Panc1 (cell line): ENCODE measurements around the gene MRC2. TPM values are rescaled to one million over a fixed set of nuclear protein-coding genes. Genes with fewer than 3 reads are reported as not detected.
A peak's percentile ranks its signal among the peaks of the same experiment; 100 is the strongest.

Source experiments
- ATAC-seq: fragments of 200-7000 bp; cut with Tn5 transposase; 2 replicates; pipeline ENCODE4 v1.9.1; 2020; ENCODE audit warnings: mild to moderate bottlenecking, moderate library complexity
- BruUV-seq: library from RNA; stranded (reverse); fragments of 400-500 nt; replicated peaks from 2 replicates; lab custom pipeline; 2021; lab: Mats Ljungman, UMichigan
- CTCF ChIA-PET: fragments of 300-600 bp; sonication (Branson Sonifier 250); formaldehyde crosslinking; loops from one replicate; lab custom pipeline; 2022; ENCODE audit warnings: antibody characterized with exemption; lab: Charles Lee
- POLR2A ChIA-PET: fragments of 300-600 bp; sonication (Branson Sonifier 250); formaldehyde crosslinking; loops from one replicate; lab custom pipeline; 2022; ENCODE audit warnings: antibody characterized with exemption; lab: Charles Lee
- DNase-seq: peaks from one replicate; pipeline ENCODE4 v3.0.0-alpha.2; 2010; ENCODE audit warnings: low read depth, low spot score
- H3K27ac ChIP-seq: 2 replicates; pipeline ENCODE4 v1.5.1; 2011; ENCODE audit warnings: mild to moderate bottlenecking, low read length, inconsistent platforms
- H3K27me3 ChIP-seq: fragments of 200-500 bp; sonication (Bioruptor generic); 2 replicates; pipeline ENCODE4 v1.6.0; 2014; ENCODE audit warnings: low read length, inconsistent platforms; ENCODE audit not compliant: control insufficient read depth, insufficient read depth
- H3K36me3 ChIP-seq: fragments of 200-500 bp; sonication (Bioruptor generic); 2 replicates; pipeline ENCODE4 v1.5.1; 2014; ENCODE audit warnings: inconsistent platforms, mild to moderate bottlenecking, low read length, moderate library complexity; ENCODE audit not compliant: control insufficient read depth, insufficient read depth
- H3K4me1 ChIP-seq: 2 replicates; pipeline ENCODE4 v1.5.1; 2011; ENCODE audit warnings: inconsistent platforms, mild to moderate bottlenecking, low read length, moderate library complexity; ENCODE audit not compliant: control insufficient read depth, insufficient read depth
- H3K4me3 ChIP-seq, 2 experiments: 2 replicates each; pipeline ENCODE4 v1.5.1; 2011 to 2012; ENCODE audit warnings: low read depth in 2 of 2, low read length in 2 of 2, mild to moderate bottlenecking in 2 of 2, inconsistent platforms in 1 of 2, moderate library complexity in 1 of 2
- H3K9me3 ChIP-seq: fragments of 200-500 bp; sonication (Bioruptor generic); 2 replicates; pipeline ENCODE4 v1.5.1; 2014; ENCODE audit warnings: low read depth, mild to moderate bottlenecking, inconsistent platforms, low read length, moderate library complexity; ENCODE audit not compliant: control insufficient read depth, insufficient read depth
- POLR2AphosphoS5 ChIP-seq: IDR thresholded peaks from 2 replicates; pipeline ENCODE4 v1.6.1; 2012; ENCODE audit warnings: mild to moderate bottlenecking, low read depth, low read length, moderate library complexity
- REST ChIP-seq, 2 experiments: IDR thresholded peaks; 2 replicates each; pipeline ENCODE4 v1.6.1; 2011 to 2012; ENCODE audit warnings: low read depth in 2 of 2, control low read depth in 1 of 2, low read length in 1 of 2, mild to moderate bottlenecking in 1 of 2, moderate library complexity in 1 of 2; ENCODE audit not compliant: insufficient read depth in 1 of 2
- SIN3A ChIP-seq: IDR thresholded peaks from 2 replicates; pipeline ENCODE4 v1.6.1; 2012; ENCODE audit warnings: low read depth, mild to moderate bottlenecking, low read length, moderate library complexity, borderline replicate concordance; ENCODE audit not compliant: insufficient read depth
- TCF7L2 ChIP-seq: IDR thresholded peaks from 2 replicates; pipeline ENCODE4 v1.6.1; 2011; ENCODE audit warnings: mild to moderate bottlenecking, low read depth, low read length, inconsistent platforms
- in situ Hi-C: cut with HindIII; loops from 2 replicates; pipeline ENCODE4 v1.10.0; 2016; ENCODE audit warnings: low sequenced_read_pairs, low pct_unique_long_range_greater_than_20kb
- intact Hi-C: fragments of 100-400 bp; cut with micrococcal nuclease; formaldehyde crosslinking; loops from one replicate; pipeline ENCODE4 v1.10.0; 2022; ENCODE audit not compliant: unreplicated experiment
- total RNA-seq: library from RNA; stranded (reverse); gene quantifications from one replicate; pipeline ENCODE4 v1.2.1, GENCODE V29; 2021; ENCODE audit not compliant: unreplicated experiment
- TF ChIP-seq, protein P1 (sequence below): fragments of 450-650 bp; IDR thresholded peaks from 2 replicates; pipeline ENCODE4 v1.5.1; 2017; ENCODE audit warnings: mild to moderate bottlenecking

MRC2 gene
- total RNA-seq, 1 experiment from 2014 or later = 120 TPM

DNA sequence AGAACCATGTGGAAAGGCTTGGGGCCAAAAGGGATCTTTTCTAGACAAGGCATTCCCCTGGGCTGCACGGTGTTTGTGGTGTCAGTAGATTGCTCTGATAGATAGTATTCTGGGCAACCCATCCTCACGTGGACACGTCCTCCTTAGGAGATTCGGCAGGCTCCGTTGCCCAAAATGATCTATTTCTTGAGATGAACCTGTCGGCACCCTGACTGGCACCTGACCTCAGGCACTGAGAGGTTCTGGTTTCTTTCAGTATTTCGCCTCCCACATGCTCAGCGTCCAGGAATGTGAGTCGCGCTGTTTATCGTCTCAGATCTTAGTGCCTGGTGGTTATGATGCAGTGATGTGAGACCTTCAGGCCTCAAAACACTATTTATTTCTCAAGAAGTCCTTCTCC lies 91.0 kb downstream of the MRC2 start:
- DNase-seq (no peak), ATAC-seq (peak; percentile 54; the same call in 1 of the 2 replicates)
- Histone ChIP-seq H3K27ac (peak overlapping the region; percentile 45; the same call in 1 of the 2 replicates), H3K4me3 (no peak overlapping the region), H3K36me3 (no peaks in the 10 kb centered on the region), H3K9me3 (no peaks in the 10 kb centered on the region), H3K27me3 (no peaks in the 10 kb centered on the region), H3K4me1 (no peaks in the 10 kb centered on the region; the same call in 1 of the 2 replicates)
- BruUV-seq = no TSS peak
- ChIA-PET POLR2A (no interaction called here), CTCF (no interaction called here)
- in situ Hi-C loops (no loop called here), intact Hi-C loops (no loop called here)
- TF ChIP-seq, protein P1, sequence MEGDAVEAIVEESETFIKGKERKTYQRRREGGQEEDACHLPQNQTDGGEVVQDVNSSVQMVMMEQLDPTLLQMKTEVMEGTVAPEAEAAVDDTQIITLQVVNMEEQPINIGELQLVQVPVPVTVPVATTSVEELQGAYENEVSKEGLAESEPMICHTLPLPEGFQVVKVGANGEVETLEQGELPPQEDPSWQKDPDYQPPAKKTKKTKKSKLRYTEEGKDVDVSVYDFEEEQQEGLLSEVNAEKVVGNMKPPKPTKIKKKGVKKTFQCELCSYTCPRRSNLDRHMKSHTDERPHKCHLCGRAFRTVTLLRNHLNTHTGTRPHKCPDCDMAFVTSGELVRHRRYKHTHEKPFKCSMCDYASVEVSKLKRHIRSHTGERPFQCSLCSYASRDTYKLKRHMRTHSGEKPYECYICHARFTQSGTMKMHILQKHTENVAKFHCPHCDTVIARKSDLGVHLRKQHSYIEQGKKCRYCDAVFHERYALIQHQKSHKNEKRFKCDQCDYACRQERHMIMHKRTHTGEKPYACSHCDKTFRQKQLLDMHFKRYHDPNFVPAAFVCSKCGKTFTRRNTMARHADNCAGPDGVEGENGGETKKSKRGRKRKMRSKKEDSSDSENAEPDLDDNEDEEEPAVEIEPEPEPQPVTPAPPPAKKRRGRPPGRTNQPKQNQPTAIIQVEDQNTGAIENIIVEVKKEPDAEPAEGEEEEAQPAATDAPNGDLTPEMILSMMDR = no peak
- TF ChIP-seq SIN3A (no peak), POLR2AphosphoS5 (no peak)

GRCh38 chr17:62719586-62719985 lies 92.1 kb downstream of the MRC2 start:
- Histone ChIP-seq H3K4me3 (no peak overlapping the region), H3K4me1 (no peaks in the 10 kb centered on the region; the same call in 1 of the 2 replicates), H3K36me3 (no peaks in the 10 kb centered on the region), H3K27me3 (no peaks in the 10 kb centered on the region), H3K27ac (no peak overlapping the region; the same call in 1 of the 2 replicates), H3K9me3 (no peaks in the 10 kb centered on the region)
- BruUV-seq = no TSS peak
- CTCF ChIA-PET = no interaction called here
- intact Hi-C loops = no loop called here
- in situ Hi-C loops = no loop called here
- no peak for TF ChIP-seq REST (IDR thresholded peaks at IDR 0.05; ENCODE audit: insufficient read depth in 1 of 2, low read depth in 2 of 2, low read length in 1 of 2)
- TF ChIP-seq POLR2AphosphoS5 = no peak
- no peak for TF ChIP-seq TCF7L2
- TF ChIP-seq SIN3A = no peak
- TF ChIP-seq, protein P1 = no peak
- POLR2A ChIA-PET = no interaction called here
- DNase-seq (no peak), ATAC-seq (no peak)
